Measurements from ENCODE around the gene MEGF11.

MEGF11 gene

DNA sequence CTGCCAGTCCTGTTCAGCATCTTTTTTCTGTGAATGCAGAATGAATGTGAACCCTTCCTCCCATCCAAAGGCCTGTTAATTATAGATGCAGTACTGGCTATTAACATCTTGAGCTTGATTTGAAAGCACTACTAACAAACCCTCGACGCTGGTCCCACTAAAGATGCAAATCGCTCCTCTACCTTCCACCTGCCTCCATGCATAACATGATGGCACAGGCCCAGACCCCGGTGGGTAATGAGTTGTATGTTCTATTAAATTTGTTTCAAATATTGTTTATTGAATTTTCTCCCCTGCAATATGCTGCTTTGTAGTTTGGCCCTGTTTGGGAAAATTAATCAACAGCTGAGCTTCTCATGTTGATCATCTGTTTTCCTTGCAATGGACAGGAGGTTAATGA is 314.9 kb downstream of the MEGF11 start:
- no peak for ATAC-seq
- TF ChIP-seq PPARA (CRISPR knock-in tag; IDR thresholded peaks at IDR 0.05; ENCODE audit: borderline replicate concordance) (no peak), TOX (CRISPR knock-in tag; IDR thresholded peaks at IDR 0.05; ENCODE audit: borderline replicate concordance) (no peak), ARNTL (CRISPR knock-in tag; IDR thresholded peaks at IDR 0.05; ENCODE audit: borderline replicate concordance, low read depth) (no peak), ESRRG (CRISPR knock-in tag; IDR thresholded peaks at IDR 0.05) (no peak), ZC3H10 (CRISPR knock-in tag; IDR thresholded peaks at IDR 0.05) (no peak), GLIS3 (CRISPR knock-in tag; IDR thresholded peaks at IDR 0.05) (no peak), OSR1 (CRISPR knock-in tag; IDR thresholded peaks at IDR 0.05) (no peak), SNAI2 (CRISPR knock-in tag; IDR thresholded peaks at IDR 0.05) (no peak), ZNF70 (CRISPR knock-in tag; IDR thresholded peaks at IDR 0.05) (no peak), RARB (CRISPR knock-in tag; IDR thresholded peaks at IDR 0.05) (no peak), ISL1 (CRISPR knock-in tag; IDR thresholded peaks at IDR 0.05) (no peak), CSDC2 (CRISPR knock-in tag; IDR thresholded peaks at IDR 0.05) (no peak), ZNF565 (CRISPR knock-in tag; conservative IDR thresholded peaks at IDR 0.05; ENCODE audit: low read depth) (no peak), ZFP30 (CRISPR knock-in tag; IDR thresholded peaks at IDR 0.05) (no peak), ZFP3 (CRISPR knock-in tag; IDR thresholded peaks at IDR 0.05) (no peak), TCF4 (CRISPR knock-in tag; IDR thresholded peaks at IDR 0.05; ENCODE audit: borderline replicate concordance) (no peak)
- TF ChIP-seq, protein P1, sequence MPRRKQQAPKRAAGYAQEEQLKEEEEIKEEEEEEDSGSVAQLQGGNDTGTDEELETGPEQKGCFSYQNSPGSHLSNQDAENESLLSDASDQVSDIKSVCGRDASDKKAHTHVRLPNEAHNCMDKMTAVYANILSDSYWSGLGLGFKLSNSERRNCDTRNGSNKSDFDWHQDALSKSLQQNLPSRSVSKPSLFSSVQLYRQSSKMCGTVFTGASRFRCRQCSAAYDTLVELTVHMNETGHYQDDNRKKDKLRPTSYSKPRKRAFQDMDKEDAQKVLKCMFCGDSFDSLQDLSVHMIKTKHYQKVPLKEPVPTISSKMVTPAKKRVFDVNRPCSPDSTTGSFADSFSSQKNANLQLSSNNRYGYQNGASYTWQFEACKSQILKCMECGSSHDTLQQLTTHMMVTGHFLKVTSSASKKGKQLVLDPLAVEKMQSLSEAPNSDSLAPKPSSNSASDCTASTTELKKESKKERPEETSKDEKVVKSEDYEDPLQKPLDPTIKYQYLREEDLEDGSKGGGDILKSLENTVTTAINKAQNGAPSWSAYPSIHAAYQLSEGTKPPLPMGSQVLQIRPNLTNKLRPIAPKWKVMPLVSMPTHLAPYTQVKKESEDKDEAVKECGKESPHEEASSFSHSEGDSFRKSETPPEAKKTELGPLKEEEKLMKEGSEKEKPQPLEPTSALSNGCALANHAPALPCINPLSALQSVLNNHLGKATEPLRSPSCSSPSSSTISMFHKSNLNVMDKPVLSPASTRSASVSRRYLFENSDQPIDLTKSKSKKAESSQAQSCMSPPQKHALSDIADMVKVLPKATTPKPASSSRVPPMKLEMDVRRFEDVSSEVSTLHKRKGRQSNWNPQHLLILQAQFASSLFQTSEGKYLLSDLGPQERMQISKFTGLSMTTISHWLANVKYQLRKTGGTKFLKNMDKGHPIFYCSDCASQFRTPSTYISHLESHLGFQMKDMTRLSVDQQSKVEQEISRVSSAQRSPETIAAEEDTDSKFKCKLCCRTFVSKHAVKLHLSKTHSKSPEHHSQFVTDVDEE (CRISPR knock-in tag; IDR thresholded peaks at IDR 0.05): no peak
- TF ChIP-seq, protein P2, sequence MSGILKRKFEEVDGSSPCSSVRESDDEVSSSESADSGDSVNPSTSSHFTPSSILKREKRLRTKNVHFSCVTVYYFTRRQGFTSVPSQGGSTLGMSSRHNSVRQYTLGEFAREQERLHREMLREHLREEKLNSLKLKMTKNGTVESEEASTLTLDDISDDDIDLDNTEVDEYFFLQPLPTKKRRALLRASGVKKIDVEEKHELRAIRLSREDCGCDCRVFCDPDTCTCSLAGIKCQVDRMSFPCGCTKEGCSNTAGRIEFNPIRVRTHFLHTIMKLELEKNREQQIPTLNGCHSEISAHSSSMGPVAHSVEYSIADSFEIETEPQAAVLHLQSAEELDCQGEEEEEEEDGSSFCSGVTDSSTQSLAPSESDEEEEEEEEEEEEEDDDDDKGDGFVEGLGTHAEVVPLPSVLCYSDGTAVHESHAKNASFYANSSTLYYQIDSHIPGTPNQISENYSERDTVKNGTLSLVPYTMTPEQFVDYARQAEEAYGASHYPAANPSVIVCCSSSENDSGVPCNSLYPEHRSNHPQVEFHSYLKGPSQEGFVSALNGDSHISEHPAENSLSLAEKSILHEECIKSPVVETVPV (CRISPR knock-in tag; IDR thresholded peaks at IDR 0.05): no peak
- TF ChIP-seq, protein P3, sequence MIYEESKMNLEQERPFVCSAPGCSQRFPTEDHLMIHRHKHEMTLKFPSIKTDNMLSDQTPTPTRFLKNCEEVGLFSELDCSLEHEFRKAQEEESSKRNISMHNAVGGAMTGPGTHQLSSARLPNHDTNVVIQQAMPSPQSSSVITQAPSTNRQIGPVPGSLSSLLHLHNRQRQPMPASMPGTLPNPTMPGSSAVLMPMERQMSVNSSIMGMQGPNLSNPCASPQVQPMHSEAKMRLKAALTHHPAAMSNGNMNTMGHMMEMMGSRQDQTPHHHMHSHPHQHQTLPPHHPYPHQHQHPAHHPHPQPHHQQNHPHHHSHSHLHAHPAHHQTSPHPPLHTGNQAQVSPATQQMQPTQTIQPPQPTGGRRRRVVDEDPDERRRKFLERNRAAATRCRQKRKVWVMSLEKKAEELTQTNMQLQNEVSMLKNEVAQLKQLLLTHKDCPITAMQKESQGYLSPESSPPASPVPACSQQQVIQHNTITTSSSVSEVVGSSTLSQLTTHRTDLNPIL (CRISPR knock-in tag; IDR thresholded peaks at IDR 0.05; ENCODE audit: low read depth): no peak
- TF ChIP-seq, protein P4, sequence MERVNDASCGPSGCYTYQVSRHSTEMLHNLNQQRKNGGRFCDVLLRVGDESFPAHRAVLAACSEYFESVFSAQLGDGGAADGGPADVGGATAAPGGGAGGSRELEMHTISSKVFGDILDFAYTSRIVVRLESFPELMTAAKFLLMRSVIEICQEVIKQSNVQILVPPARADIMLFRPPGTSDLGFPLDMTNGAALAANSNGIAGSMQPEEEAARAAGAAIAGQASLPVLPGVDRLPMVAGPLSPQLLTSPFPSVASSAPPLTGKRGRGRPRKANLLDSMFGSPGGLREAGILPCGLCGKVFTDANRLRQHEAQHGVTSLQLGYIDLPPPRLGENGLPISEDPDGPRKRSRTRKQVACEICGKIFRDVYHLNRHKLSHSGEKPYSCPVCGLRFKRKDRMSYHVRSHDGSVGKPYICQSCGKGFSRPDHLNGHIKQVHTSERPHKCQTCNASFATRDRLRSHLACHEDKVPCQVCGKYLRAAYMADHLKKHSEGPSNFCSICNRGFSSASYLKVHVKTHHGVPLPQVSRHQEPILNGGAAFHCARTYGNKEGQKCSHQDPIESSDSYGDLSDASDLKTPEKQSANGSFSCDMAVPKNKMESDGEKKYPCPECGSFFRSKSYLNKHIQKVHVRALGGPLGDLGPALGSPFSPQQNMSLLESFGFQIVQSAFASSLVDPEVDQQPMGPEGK (CRISPR knock-in tag; IDR thresholded peaks at IDR 0.05; ENCODE audit: borderline replicate concordance): no peak

DNA sequence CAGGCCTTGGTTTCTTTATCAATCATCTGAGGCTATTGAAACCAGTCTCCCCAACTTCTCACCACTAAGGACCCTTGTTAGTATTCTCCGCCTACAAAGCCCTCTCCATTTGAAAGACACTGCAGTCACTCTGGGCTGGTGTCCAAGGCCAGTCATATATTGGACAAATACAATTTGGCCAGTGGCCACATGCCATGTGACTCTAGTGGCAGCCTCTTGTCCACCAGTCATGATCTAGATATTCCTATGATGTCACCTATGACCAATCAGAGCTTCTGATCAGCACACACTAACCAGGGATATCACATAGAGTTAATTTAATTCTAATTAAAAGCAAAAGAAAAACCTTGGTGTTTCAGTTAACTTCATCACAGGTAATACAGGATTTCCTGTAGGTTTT is 316.1 kb downstream of the MEGF11 start:
- TF ChIP-seq SNAI2 (CRISPR knock-in tag; IDR thresholded peaks at IDR 0.05): no peak
- TF ChIP-seq, protein P4 (CRISPR knock-in tag; IDR thresholded peaks at IDR 0.05; ENCODE audit: borderline replicate concordance): no peak
- TF ChIP-seq ZC3H10 (CRISPR knock-in tag; IDR thresholded peaks at IDR 0.05): no peak
- no peak for TF ChIP-seq TCF4 (CRISPR knock-in tag; IDR thresholded peaks at IDR 0.05; ENCODE audit: borderline replicate concordance)
- no peak for TF ChIP-seq PPARA (CRISPR knock-in tag; IDR thresholded peaks at IDR 0.05; ENCODE audit: borderline replicate concordance)
- TF ChIP-seq, protein P1 (CRISPR knock-in tag; IDR thresholded peaks at IDR 0.05): no peak
- TF ChIP-seq, protein P3 (CRISPR knock-in tag; IDR thresholded peaks at IDR 0.05; ENCODE audit: low read depth): no peak
- TF ChIP-seq ZFP3 (CRISPR knock-in tag; IDR thresholded peaks at IDR 0.05): no peak
- no peak for TF ChIP-seq ZNF565 (CRISPR knock-in tag; conservative IDR thresholded peaks at IDR 0.05; ENCODE audit: low read depth)
- TF ChIP-seq GLIS3 (CRISPR knock-in tag; IDR thresholded peaks at IDR 0.05): no peak
- TF ChIP-seq RARB (CRISPR knock-in tag; IDR thresholded peaks at IDR 0.05): no peak
- no peak for TF ChIP-seq OSR1 (CRISPR knock-in tag; IDR thresholded peaks at IDR 0.05)
- no peak for TF ChIP-seq BACH2 (CRISPR knock-in tag; IDR thresholded peaks at IDR 0.05; ENCODE audit: borderline replicate concordance)
- TF ChIP-seq ESRRG (CRISPR knock-in tag; IDR thresholded peaks at IDR 0.05): no peak
- ATAC-seq: no peak
